A549 (cell line): ENCODE data around the gene CRISPLD2.

ENCODE experiments used
- ESRRA ChIP-seq: fragments of 150-350 bp; IDR thresholded peaks from 2 replicates; pipeline ENCODE4 v1.6.1; 2014; ENCODE audit warnings: mild to moderate bottlenecking, low read length, borderline replicate concordance
- GATA3 ChIP-seq: IDR thresholded peaks from 2 replicates; pipeline ENCODE4 v1.6.1; 2012; ENCODE audit warnings: borderline replicate concordance
- KDM1A ChIP-seq: fragments of 200-600 bp; sonication (generic); IDR thresholded peaks from 2 replicates; pipeline ENCODE4 v1.6.1; 2016; ENCODE audit warnings: low read depth, mild to moderate bottlenecking
- KDM5A ChIP-seq: fragments of 200-600 bp; sonication (generic); IDR thresholded peaks from 2 replicates; pipeline ENCODE4 v1.6.1; 2016; ENCODE audit warnings: antibody characterized with exemption, mild to moderate bottlenecking
- MAFK ChIP-seq: fragments of 450-650 bp; IDR thresholded peaks from 2 replicates; pipeline ENCODE4 v1.6.1; 2014; ENCODE audit not compliant: partially characterized antibody
- PHF8 ChIP-seq: fragments of 200-600 bp; sonication (generic); IDR thresholded peaks from 2 replicates; pipeline ENCODE4 v1.6.1; 2016; ENCODE audit warnings: low read depth, mild to moderate bottlenecking, antibody characterized with exemption, moderate library complexity, borderline replicate concordance
- POLR2A ChIP-seq: IDR thresholded peaks from 2 replicates; pipeline ENCODE4 v1.6.1; 2012; ENCODE audit warnings: mild to moderate bottlenecking, low read length
- SMC3 ChIP-seq: fragments of >200 bp; sonication (Bioruptor Twin); formaldehyde crosslinking; IDR thresholded peaks from 3 replicates; pipeline ENCODE4 v1.6.1; 2018; ENCODE audit warnings: inconsistent platforms
- TP53 ChIP-seq: fragments of 250-450 bp; sonication (Bioruptor Pico); IDR thresholded peaks from 2 replicates; pipeline ENCODE4 v1.5.0; 2021; ENCODE audit warnings: mild to moderate bottlenecking, moderate library complexity
- TF ChIP-seq, protein P1 (sequence below): fragments of >200 bp; sonication (Bioruptor Twin); formaldehyde crosslinking; IDR thresholded peaks from 3 replicates; pipeline ENCODE4 v1.5.1; 2016
- TF ChIP-seq, protein P2 (sequence below): fragments of 150-350 bp; IDR thresholded peaks from 2 replicates; pipeline ENCODE4 v1.6.1; 2014; ENCODE audit warnings: low read depth, mild to moderate bottlenecking, low read length
- TF ChIP-seq, protein P3 (sequence below): IDR thresholded peaks from 2 replicates; pipeline ENCODE4 v1.6.1; 2012

DNA sequence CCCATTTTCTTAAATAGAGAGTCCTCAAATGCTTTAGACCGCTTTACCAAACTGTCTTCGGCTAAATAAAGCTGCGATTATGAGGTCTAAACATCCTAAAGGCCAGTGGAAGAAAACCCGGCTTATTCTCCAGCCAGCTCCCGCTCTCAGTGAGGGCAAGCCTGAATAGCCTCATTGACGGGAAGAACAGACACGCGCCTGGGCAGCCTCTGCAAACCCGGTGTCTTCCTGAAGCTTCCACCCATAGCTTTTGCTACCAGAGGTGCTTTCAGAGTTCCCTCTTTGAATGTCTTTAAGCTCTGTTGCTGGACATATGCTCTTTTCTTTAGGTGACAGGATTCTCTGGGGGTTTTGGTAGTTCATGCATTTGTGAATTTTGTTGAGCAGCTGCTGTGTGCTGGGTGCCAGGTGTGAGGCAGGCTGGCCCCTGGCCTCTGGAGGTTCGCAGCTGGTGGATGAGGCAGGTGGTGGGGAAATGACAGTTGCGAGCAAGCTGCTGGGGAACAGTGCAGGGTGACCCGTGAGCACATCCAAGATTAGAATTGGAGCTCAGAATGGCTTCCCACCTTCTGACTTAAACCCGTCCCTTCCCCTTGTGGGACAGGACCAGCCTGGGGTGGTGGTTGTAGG lies 44.7 kb downstream of the CRISPLD2 start:
- TF ChIP-seq, protein P1, sequence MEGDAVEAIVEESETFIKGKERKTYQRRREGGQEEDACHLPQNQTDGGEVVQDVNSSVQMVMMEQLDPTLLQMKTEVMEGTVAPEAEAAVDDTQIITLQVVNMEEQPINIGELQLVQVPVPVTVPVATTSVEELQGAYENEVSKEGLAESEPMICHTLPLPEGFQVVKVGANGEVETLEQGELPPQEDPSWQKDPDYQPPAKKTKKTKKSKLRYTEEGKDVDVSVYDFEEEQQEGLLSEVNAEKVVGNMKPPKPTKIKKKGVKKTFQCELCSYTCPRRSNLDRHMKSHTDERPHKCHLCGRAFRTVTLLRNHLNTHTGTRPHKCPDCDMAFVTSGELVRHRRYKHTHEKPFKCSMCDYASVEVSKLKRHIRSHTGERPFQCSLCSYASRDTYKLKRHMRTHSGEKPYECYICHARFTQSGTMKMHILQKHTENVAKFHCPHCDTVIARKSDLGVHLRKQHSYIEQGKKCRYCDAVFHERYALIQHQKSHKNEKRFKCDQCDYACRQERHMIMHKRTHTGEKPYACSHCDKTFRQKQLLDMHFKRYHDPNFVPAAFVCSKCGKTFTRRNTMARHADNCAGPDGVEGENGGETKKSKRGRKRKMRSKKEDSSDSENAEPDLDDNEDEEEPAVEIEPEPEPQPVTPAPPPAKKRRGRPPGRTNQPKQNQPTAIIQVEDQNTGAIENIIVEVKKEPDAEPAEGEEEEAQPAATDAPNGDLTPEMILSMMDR = no peak
- no peak for TF ChIP-seq MAFK
- no peak for TF ChIP-seq TP53 (CRISPR knock-in tag)
- no peak for TF ChIP-seq ESRRA
- no peak for TF ChIP-seq POLR2A
- TF ChIP-seq KDM1A = no peak
- TF ChIP-seq SMC3 = no peak
- no peak for TF ChIP-seq KDM5A
- TF ChIP-seq, protein P2, sequence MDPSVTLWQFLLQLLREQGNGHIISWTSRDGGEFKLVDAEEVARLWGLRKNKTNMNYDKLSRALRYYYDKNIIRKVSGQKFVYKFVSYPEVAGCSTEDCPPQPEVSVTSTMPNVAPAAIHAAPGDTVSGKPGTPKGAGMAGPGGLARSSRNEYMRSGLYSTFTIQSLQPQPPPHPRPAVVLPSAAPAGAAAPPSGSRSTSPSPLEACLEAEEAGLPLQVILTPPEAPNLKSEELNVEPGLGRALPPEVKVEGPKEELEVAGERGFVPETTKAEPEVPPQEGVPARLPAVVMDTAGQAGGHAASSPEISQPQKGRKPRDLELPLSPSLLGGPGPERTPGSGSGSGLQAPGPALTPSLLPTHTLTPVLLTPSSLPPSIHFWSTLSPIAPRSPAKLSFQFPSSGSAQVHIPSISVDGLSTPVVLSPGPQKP = no peak
- no peak for TF ChIP-seq GATA3
- TF ChIP-seq, protein P3, sequence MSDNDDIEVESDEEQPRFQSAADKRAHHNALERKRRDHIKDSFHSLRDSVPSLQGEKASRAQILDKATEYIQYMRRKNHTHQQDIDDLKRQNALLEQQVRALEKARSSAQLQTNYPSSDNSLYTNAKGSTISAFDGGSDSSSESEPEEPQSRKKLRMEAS = no peak
- no peak for TF ChIP-seq PHF8
